Activated T-cell treated with anti-CD3 and anti-CD28 coated beads, Interleukin-2, amount 50 U/mL, for 48 hours (primary cell): ENCODE data around the gene TRIM28.
"Not testable (repeated sequence)": the region's sequence is repeated elsewhere in the genome, so short reads cannot be mapped to it uniquely, and the experiment has no call there.

Experiments
- DNase-seq, 2 experiments: peaks; one replicate each; pipeline ENCODE4 v3.0.0-alpha.2; 2020

The TRIM28 gene

GRCh38 chr19:58519355-58520256 lies 24.3 kb upstream of the TRIM28 start, which contains the start of gene ZBTB45:
ZBTB45 (minus strand) TSS chr19:58519810; CDS start chr19:58517673, 2,137 bp downstream.
- DNase-seq, result peak; percentile 94 to 95

- no peak for DNase-seq
These were observed 23.6 kb upstream of the TRIM28 start for GRCh38 chr19:58520257-58520599.

DNA sequence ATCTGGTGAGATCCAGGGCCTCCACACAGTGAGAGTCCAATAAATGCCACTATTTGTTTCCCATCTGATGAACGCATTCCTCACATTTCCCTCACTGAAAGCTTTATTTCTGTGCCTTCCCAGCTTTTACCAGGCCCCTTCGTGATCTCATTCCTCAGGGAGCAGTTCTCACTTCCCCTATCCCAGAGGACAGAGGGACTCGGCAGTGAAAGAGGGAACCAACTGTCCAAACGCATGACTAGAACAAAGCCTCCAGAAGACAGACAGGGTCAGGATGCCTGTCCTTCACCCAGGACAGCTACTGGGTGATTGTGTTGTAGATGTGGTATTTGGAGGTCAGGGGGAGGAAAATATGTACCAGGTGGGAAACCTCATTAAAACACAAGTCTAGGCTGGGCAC lies 22.2 kb upstream of the TRIM28 start:
- DNase-seq, result no peak

- DNase-seq, result no peak
These were observed 21.2 kb upstream of the TRIM28 start for GRCh38 chr19:58522709-58523108.

DNA sequence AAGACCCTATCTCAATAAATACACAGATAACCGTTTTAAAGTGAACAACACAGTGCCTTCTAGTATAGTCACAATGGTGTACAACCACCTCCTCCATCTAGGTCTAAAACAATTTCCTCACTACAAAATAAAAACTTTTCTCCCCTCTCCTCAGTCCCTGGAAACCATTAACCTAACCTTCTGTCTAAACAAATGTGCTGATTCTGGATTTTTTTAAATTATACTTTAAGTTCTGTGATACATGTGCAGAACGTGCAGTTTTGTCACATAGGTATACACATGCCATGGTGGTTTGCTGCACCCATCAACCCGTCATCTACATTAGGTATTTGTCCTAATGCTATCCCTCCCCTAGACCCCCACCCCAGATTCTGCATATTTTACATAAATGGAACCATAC lies 14.5 kb upstream of the TRIM28 start:
- no peak for DNase-seq

DNA sequence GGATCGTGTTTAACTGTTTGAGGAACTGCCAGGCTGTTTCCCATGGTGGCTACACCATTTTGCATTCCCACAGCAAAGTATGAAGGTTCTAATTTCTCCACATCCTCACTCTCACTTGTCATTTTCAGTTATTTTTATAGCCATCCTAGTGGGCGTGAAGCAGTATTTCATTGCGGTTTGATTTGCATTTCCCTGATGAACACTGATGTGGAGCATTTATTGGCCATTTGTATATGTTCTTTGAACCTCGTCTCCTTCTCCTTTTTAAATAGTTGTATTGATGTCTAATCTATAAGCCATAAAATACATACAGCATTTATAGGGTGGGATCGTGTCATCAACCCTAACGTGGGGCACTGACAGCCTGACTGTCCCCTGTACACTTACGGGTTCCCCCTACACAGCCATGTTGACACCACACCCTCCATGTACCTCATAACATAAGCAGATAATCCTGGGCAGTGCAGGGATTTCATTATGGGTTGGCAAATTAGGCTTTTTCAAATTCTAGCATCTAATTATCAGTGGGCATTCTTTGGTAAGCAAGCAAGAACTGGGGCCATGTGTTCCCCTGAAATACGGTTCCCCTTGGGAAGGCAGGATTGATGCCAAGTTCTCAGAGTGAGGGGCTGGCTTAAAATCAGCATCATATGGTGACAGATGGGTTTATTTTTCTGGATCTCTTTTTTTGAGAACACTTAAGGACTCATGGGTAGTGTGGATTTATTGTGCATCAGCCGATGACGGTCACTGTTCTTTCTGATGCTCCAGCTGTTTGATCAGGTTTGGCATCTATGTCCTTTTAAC lies 12.6 kb upstream of the TRIM28 start:
- DNase-seq, result no peak

DNA sequence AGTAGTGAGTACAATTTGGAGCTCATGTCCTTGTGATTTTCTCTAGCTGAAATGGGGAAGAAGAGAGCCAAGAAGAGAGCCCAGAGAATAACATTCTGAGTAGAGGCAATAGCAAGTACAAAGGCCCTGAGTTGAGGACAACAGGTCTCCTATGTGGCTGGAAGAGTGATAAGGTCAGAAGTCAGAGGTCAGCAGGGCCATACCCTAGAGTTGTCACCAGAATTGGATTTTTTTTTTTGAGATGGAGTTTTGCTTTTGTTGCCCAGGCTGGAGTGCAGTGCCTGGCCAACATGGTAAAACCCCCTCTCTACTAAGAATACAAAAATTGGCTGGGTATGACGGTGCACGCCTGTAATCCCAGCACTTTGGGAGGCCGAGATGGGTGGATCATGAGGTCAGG lies 8.0 kb upstream of the TRIM28 start:
- DNase-seq, result no peak

DNA sequence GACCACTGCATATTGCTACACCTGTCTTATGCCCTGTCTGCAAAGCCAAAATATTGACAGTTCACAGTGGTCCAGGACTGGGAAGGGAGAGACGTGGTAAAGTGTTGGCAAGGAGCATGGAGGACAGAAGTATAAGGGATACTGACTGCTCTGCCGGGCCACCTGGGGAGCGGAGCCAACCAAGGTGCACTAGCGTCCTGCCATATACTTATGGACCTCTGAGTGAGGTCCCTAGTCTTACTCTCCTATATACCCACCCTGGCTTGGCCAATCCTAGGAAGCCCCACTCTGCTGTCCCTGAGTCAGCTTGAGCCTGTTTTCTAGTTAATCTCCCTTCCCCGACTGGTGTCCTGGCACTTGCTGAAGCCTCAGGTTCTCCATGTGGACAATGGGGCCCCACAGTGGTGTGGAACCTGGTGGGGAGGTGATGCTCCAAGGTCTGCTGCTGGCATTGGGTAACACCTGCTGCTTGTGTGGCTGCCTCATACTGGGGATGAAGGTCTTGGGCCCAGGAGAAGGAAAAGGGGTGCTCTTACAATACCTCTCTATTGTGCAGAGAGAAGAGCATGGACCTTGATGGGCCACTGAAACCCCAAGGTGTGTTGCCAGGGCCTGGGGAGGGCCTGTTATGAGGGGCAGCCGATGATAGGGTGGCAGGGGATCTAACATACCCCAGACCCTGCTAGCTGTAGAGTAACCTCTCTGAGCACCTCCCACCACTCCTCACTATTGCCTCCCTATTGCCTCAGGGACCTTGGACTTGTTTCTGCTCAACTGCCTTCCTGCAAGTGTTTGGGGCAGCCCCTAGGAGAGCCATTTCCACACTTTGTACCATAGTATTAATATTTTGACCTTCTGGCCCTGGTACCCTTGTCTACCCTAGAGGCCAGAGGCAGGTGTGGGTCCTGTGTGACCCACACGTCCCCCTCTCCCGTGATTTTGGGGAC lies 6.7 kb upstream of the TRIM28 start:
- DNase-seq, result no peak

GRCh38 chr19:58538257-58539168 lies 5.4 kb upstream of the TRIM28 start:
- DNase-seq, result peak; percentile 56 to 65

GRCh38 chr19:58539169-58539559 lies 4.7 kb upstream of the TRIM28 start:
- DNase-seq, result not testable (repeated sequence)

DNA sequence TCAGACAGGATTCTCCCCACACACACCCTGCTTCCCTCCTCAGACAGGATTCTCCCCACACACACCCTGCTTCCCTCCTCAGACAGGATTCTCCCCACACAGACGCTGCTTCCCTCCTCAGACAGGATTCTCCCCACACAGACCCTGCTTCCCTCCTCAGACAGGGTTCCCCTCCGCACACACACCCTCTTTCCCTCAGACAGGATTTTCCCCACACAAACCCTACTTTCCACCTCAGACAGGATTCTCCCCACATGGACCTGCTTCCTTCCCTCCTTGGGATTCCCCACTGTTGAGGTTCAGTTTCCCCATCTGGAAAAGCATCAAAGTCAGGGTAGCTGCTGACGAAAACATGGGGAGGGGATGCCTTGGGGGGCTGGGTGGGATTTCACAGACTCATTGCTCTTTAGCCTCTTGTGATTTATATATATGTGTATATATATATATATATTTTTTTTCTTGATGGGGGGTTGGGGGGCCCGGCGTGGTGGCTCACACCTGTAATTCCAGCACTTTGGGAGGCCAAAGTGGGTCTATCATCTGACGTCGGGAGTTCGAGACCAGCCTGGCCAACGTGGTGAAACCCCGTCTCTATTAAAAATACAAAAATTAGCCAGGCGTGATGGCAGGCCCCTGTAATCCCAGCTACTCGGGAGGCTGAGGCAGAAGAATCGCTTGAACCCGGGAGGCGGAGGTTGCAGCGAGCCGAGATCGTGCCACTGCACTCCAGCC lies 1.1 kb upstream of the TRIM28 start:
- not testable (repeated sequence) for DNase-seq

DNA sequence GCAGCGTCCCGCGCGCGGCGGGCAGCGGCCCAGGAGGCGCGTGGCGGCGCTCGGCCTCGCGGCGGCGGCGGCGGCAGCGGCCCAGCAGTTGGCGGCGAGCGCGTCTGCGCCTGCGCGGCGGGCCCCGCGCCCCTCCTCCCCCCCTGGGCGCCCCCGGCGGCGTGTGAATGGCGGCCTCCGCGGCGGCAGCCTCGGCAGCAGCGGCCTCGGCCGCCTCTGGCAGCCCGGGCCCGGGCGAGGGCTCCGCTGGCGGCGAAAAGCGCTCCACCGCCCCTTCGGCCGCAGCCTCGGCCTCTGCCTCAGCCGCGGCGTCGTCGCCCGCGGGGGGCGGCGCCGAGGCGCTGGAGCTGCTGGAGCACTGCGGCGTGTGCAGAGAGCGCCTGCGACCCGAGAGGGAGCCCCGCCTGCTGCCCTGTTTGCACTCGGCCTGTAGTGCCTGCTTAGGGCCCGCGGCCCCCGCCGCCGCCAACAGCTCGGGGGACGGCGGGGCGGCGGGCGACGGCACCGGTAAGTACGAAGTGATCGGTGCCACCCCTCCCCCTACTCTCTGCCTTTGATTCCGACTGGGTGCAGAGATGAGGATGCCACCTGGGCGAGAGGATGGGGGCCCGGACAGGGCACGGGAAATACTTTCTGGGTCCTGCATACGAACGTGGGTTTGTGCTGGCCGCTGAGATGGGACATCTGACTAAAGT lies 874 bp downstream of the TRIM28 start:
- no peak for DNase-seq

GRCh38 chr19:58545286-58546018 lies 1.6 kb downstream of the TRIM28 start:
- peak in 1 of 2 experiments; percentile 31 for DNase-seq

DNA sequence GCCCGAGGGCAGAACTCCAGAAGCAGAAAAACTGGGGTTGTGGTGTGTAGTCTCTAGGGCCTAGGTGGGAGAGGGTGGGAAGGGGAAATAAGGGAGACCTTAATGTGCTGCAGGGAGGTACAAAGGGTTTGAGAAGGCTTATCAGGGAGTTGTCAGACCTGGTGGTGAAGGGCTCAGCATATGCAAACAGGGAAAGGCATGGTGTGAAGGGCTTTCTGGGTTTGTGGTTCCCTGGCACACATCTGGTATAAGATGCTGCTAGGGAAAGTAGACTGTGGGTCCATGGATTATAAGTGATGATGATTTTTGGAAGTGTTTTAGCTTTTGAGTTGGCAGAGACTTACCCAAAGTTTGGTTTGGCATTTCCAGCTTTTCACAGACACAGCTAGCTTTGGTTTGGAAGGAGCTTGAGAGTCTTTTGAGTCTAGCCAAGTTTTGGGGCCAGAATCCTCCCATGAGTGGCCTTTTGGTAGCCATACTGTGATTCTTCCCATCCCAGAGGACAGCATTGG lies 2.2 kb downstream of the TRIM28 start:
- DNase-seq, result no peak

DNA sequence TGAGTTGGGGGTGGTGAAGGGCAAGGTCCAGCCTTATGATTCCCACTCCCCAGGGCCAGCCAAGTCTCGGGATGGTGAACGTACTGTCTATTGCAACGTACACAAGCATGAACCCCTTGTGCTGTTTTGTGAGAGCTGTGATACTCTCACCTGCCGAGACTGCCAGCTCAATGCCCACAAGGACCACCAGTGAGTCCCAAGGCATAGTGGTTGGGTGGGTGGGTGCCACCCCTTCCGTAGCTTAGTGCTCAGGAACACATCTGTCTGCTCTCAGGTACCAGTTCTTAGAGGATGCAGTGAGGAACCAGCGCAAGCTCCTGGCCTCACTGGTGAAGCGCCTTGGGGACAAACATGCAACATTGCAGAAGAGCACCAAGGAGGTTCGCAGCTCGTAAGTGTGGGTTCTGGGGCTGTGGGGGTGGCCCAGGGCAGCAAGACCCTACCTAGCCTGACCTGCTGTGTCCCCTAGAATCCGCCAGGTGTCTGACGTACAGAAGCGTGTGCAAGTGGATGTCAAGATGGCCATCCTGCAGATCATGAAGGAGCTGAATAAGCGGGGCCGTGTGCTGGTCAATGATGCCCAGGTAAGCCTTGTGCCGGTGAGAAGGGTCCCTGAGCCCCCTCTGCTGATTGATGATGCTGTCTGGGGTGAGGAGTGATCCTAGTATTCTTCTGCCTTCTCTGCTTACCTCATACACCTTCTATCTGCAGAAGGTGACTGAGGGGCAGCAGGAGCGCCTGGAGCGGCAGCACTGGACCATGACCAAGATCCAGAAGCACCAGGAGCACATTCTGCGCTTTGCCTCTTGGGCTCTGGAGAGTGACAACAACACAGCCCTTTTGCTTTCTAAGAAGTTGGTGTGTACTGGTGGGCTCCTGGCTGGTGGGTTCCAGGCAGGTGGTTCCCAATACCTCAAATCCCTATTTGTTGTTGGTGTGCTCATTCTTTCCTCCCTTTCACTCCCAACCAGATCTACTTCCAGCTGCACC lies 3.8 kb downstream of the TRIM28 start:
- DNase-seq, result no peak

GRCh38 chr19:58548859-58549663 lies 5.2 kb downstream of the TRIM28 start:
- no peak for DNase-seq
